H1 (cell line): ENCODE data around the gene NPC1L1. TPM values are rescaled to one million over a fixed set of nuclear protein-coding genes. Genes with fewer than 3 reads are reported as not detected.

ENCODE experiments used
- CTCF ChIA-PET: fragments of 300-600 bp; sonication (Branson Sonifier 250); formaldehyde crosslinking; loops from one replicate; lab custom pipeline; 2021; ENCODE audit not compliant: partially characterized antibody; lab: Charles Lee
- POLR2A ChIA-PET: fragments of 300-600 bp; sonication (Branson Sonifier 250); formaldehyde crosslinking; loops from one replicate; lab custom pipeline; 2021; ENCODE audit warnings: inconsistent platforms; ENCODE audit not compliant: partially characterized antibody; lab: Charles Lee
- DNase-seq, 2 experiments: peaks; one replicate each; pipeline versions ENCODE4 v3.0.0 to v3.0.0-alpha.2; 2010 to 2022; ENCODE audit warnings: low spot score in 2 of 2, low read depth in 1 of 2, mixed read lengths in 1 of 2
- FAIRE-seq: peaks from 2 replicates; lab custom pipeline; 2011; peaks lifted over from hg19 to GRCh38; lab: Jason Lieb, UNC
- H2AFZ ChIP-seq: 2 replicates; pipeline ENCODE4 v1.8.1; 2012; ENCODE audit warnings: low read length, inconsistent platforms
- H2AK5ac ChIP-seq: 2 replicates; pipeline ENCODE4 v1.6.1; 2013; ENCODE audit warnings: low read depth, low read length
- H2BK120ac ChIP-seq: replicated peaks from 2 replicates; pipeline ENCODE3; 2013; ENCODE audit warnings: low read depth, low read length, inconsistent platforms
- H2BK12ac ChIP-seq: 2 replicates; pipeline ENCODE4 v1.6.1; 2013; ENCODE audit warnings: low read depth, low read length
- H2BK15ac ChIP-seq: 2 replicates; pipeline ENCODE4 v1.6.1; 2013; ENCODE audit warnings: low read length
- H2BK20ac ChIP-seq: 2 replicates; pipeline ENCODE4 v1.6.1; 2013; ENCODE audit warnings: low read length
- H2BK5ac ChIP-seq: 2 replicates; pipeline ENCODE4 v1.6.1; 2013; ENCODE audit warnings: low read depth, low read length
- H3K14ac ChIP-seq: 2 replicates; pipeline ENCODE4 v1.6.1; 2013; ENCODE audit warnings: inconsistent platforms; ENCODE audit not compliant: insufficient read length
- H3K18ac ChIP-seq: 2 replicates; pipeline ENCODE4 v1.6.1; 2013; ENCODE audit warnings: low read length; ENCODE audit errors: extremely low read depth
- H3K23ac ChIP-seq: 2 replicates; pipeline ENCODE4 v1.6.1; 2013; ENCODE audit warnings: inconsistent platforms; ENCODE audit not compliant: insufficient read length
- H3K23me2 ChIP-seq: 2 replicates; pipeline ENCODE4 v1.6.1; 2013; ENCODE audit warnings: low read depth, low read length
- H3K27ac ChIP-seq: 2 replicates; pipeline ENCODE4 v1.6.1; 2011; ENCODE audit warnings: low read depth, low read length, inconsistent platforms
- H3K27me3 ChIP-seq, 4 experiments: replicated peaks in 1 of 4; 1 replicate in 1 of 4; 2 replicates in 3 of 4; pipeline versions ENCODE4 v1.6.1 to v1.8.1; 2011 to 2013; ENCODE audit warnings: low read length in 3 of 4, mild to moderate bottlenecking in 3 of 4, inconsistent platforms in 2 of 4, mixed read lengths in 2 of 4, moderate library complexity in 1 of 4; ENCODE audit not compliant: control insufficient read depth in 3 of 4, insufficient read depth in 3 of 4; ENCODE audit errors: extremely low read depth in 1 of 4
- H3K36me3 ChIP-seq, 4 experiments: 2 replicates each; pipeline versions ENCODE4 v1.6.1 to v1.8.1; 2011 to 2013; ENCODE audit warnings: mild to moderate bottlenecking in 4 of 4, low read length in 3 of 4, moderate library complexity in 2 of 4, control low read depth in 1 of 4, inconsistent platforms in 1 of 4; ENCODE audit not compliant: insufficient read depth in 4 of 4, control insufficient read depth in 2 of 4
- H3K4ac ChIP-seq: replicated peaks from 2 replicates; pipeline ENCODE3; 2013; ENCODE audit warnings: low read length, low read depth, mixed read lengths, inconsistent platforms; ENCODE audit not compliant: insufficient read length
- H3K4me1 ChIP-seq, 4 experiments: replicated peaks in 1 of 4; 1 replicate in 1 of 4; 2 replicates in 3 of 4; pipeline versions ENCODE4 v1.6.1 to v1.8.1; 2011 to 2013; ENCODE audit warnings: low read length in 3 of 4, inconsistent platforms in 2 of 4, mixed read lengths in 1 of 4; ENCODE audit not compliant: insufficient read depth in 4 of 4, control insufficient read depth in 3 of 4
- H3K4me2 ChIP-seq, 2 experiments: 2 replicates each; pipeline versions ENCODE4 v1.6.1 to v1.8.1; 2011 to 2013; ENCODE audit warnings: low read depth in 2 of 2, low read length in 2 of 2, control low read depth in 1 of 2, inconsistent platforms in 1 of 2, mild to moderate bottlenecking in 1 of 2; ENCODE audit not compliant: insufficient read depth in 1 of 2
- H3K4me3 ChIP-seq, 4 experiments: fragments of 200-600, 300-600 bp in 1 of 4; sonication (generic), shearing (Covaris generic), sonication (Bioruptor Twin) in 1 of 4; 2 replicates each; pipeline versions ENCODE4 v1.5.1 to v1.8.1; 2011 to 2016; ENCODE audit warnings: low read length in 4 of 4, low read depth in 3 of 4, control low read depth in 2 of 4, inconsistent platforms in 2 of 4, mild to moderate bottlenecking in 2 of 4, mixed read lengths in 1 of 4, moderate library complexity in 1 of 4; ENCODE audit not compliant: insufficient read depth in 2 of 4; ENCODE audit errors: extremely low read depth in 1 of 4
- H3K56ac ChIP-seq: replicated peaks from 2 replicates; pipeline ENCODE3; 2013; ENCODE audit warnings: low read depth, mild to moderate bottlenecking, mixed read lengths, low read length, inconsistent platforms; ENCODE audit not compliant: insufficient read length
- H3K79me1 ChIP-seq: 2 replicates; pipeline ENCODE4 v1.6.1; 2013; ENCODE audit warnings: low read depth, low read length, control low read depth
- H3K79me2 ChIP-seq, 2 experiments: 2 replicates each; pipeline versions ENCODE4 v1.6.1 to v1.8.1; 2012 to 2013; ENCODE audit warnings: low read length in 2 of 2, mild to moderate bottlenecking in 2 of 2, inconsistent platforms in 1 of 2; ENCODE audit not compliant: insufficient read depth in 2 of 2, control insufficient read depth in 1 of 2
- H3K9ac ChIP-seq, 4 experiments: replicated peaks in 1 of 4; 1 replicate in 1 of 4; 2 replicates in 3 of 4; pipeline versions ENCODE4 v1.6.1 to v1.8.1; 2011 to 2013; ENCODE audit warnings: low read depth in 3 of 4, low read length in 3 of 4, control low read depth in 2 of 4, mild to moderate bottlenecking in 2 of 4, moderate library complexity in 2 of 4, inconsistent platforms in 1 of 4; ENCODE audit errors: extremely low read depth in 1 of 4
- H3K9me3 ChIP-seq, 2 experiments: 2 replicates each; pipeline versions ENCODE4 v1.6.1 to v1.8.1; 2012 to 2013; ENCODE audit warnings: mild to moderate bottlenecking in 2 of 2, moderate library complexity in 2 of 2, control low read depth in 1 of 2, inconsistent platforms in 1 of 2, low read depth in 1 of 2, low read length in 1 of 2, mixed read lengths in 1 of 2; ENCODE audit not compliant: insufficient read depth in 2 of 2
- H4K20me1 ChIP-seq, 2 experiments: replicated peaks in 1 of 2; 2 replicates each; pipeline versions ENCODE3 to v1.8.1; 2011 to 2013; ENCODE audit warnings: inconsistent platforms in 2 of 2, low read length in 2 of 2, mild to moderate bottlenecking in 1 of 2; ENCODE audit not compliant: insufficient read depth in 2 of 2, control insufficient read depth in 1 of 2
- H4K5ac ChIP-seq: 2 replicates; pipeline ENCODE4 v1.6.1; 2013; ENCODE audit warnings: low read length, low read depth, mixed read lengths, inconsistent platforms; ENCODE audit not compliant: insufficient read length
- H4K8ac ChIP-seq: 2 replicates; pipeline ENCODE4 v1.8.0; 2013; ENCODE audit warnings: mild to moderate bottlenecking, moderate library complexity, low read length, inconsistent platforms; ENCODE audit not compliant: insufficient read depth; ENCODE audit errors: extremely low read depth
- H4K91ac ChIP-seq: replicated peaks from 2 replicates; pipeline ENCODE3; 2013; ENCODE audit warnings: low read length, mixed read lengths, inconsistent platforms; ENCODE audit not compliant: insufficient read length
- ATF3 ChIP-seq: IDR thresholded peaks from 2 replicates; pipeline ENCODE4 v1.6.1; 2011; ENCODE audit warnings: low read depth, mild to moderate bottlenecking, low read length; ENCODE audit not compliant: insufficient read depth
- CTBP2 ChIP-seq: IDR thresholded peaks from 2 replicates; pipeline ENCODE4 v1.7.0; 2011; ENCODE audit warnings: borderline replicate concordance, mild to moderate bottlenecking, moderate library complexity, mixed read lengths, low read length; ENCODE audit not compliant: insufficient read depth, insufficient read length
- CTCF ChIP-seq, 3 experiments: IDR thresholded peaks; 1 replicate in 2 of 3; 2 replicates in 1 of 3; pipeline versions ENCODE4 v1.5.1 to v1.6.1; 2011; ENCODE audit warnings: low read length in 3 of 3, mild to moderate bottlenecking in 3 of 3, inconsistent platforms in 2 of 3, low read depth in 1 of 3, moderate library complexity in 1 of 3; ENCODE audit not compliant: insufficient read depth in 1 of 3; ENCODE audit errors: control extremely low read depth in 1 of 3
- EGR1 ChIP-seq: IDR thresholded peaks from 2 replicates; pipeline ENCODE4 v1.6.1; 2011; ENCODE audit warnings: low read depth, low read length, borderline replicate concordance
- EP300 ChIP-seq, 2 experiments: IDR thresholded peaks; 1 replicate in 1 of 2; 2 replicates in 1 of 2; pipeline ENCODE4 v1.6.1; 2011 to 2012; ENCODE audit warnings: low read depth in 2 of 2, low read length in 2 of 2, mild to moderate bottlenecking in 2 of 2, borderline replicate concordance in 1 of 2, inconsistent platforms in 1 of 2, moderate library complexity in 1 of 2
- GTF2F1 ChIP-seq: IDR thresholded peaks from 2 replicates; pipeline ENCODE4 v1.6.1; 2012; ENCODE audit warnings: low read depth, low read length, improper control_type of control experiment, borderline replicate concordance
- HDAC2 ChIP-seq, 2 experiments: fragments of 300-600 bp in 1 of 2; sonication (generic) in 1 of 2; IDR thresholded peaks; 2 replicates each; pipeline ENCODE4 v1.6.1; 2011 to 2012; ENCODE audit warnings: low read depth in 2 of 2, low read length in 2 of 2, mild to moderate bottlenecking in 2 of 2, moderate library complexity in 2 of 2, borderline replicate concordance in 1 of 2, inconsistent platforms in 1 of 2
- KDM5A ChIP-seq: fragments of 200-600 bp; IDR thresholded peaks from 2 replicates; pipeline ENCODE4 v1.7.1; 2012; ENCODE audit warnings: mild to moderate bottlenecking, low read length, inconsistent platforms, mixed read lengths
- TAF1 ChIP-seq: IDR thresholded peaks from 2 replicates; pipeline ENCODE4 v1.6.1; 2011; ENCODE audit warnings: mild to moderate bottlenecking, low read depth, low read length
- YY1 ChIP-seq: IDR thresholded peaks from 2 replicates; pipeline ENCODE4 v1.6.1; 2011; ENCODE audit warnings: low read depth, mild to moderate bottlenecking, low read length
- WGBS, 2 experiments: shearing (Covaris generic) in 1 of 2; methylation state at CpG; one replicate each; pipeline versions ENCODE4 v1.1.6 to v1.1.7; 2013 to 2015; ENCODE audit warnings: low lambda C conversion rate in 2 of 2, mixed read lengths in 2 of 2, inconsistent platforms in 1 of 2, low coverage in 1 of 2, missing lambda C conversion rate in 1 of 2; ENCODE audit not compliant: insufficient replicate concordance in 2 of 2, insufficient coverage in 1 of 2, insufficient read length in 1 of 2; ENCODE audit errors: extremely low coverage in 1 of 2, missing lambda C conversion rate in 1 of 2; 5-methylcytosine and 5-hydroxymethylcytosine counted together
- polyA plus RNA-seq, 7 experiments: library from polyadenylated mRNA; depleted of rRNA in 3 of 7; stranded (reverse) in 5 of 7; unstranded in 2 of 7; fragments of >200 nt in 5 of 7; fragments of 200-250 nt in 2 of 7; gene quantifications; 1 replicate in 5 of 7; 2 replicates in 1 of 7; 4 replicates in 1 of 7; pipeline versions ENCODE4 v1.2.1 to v1.2.3, GENCODE V29; 2011 to 2013; ENCODE audit warnings: missing spikeins in 2 of 7, mixed read lengths in 2 of 7
- total RNA-seq: library from RNA; stranded (reverse); fragmentation: NEBNext Ultra II Directional; extraction: Animal tissue kit (Norgen Biotek cat#: 25700); gene quantifications from 2 replicates; pipeline ENCODE4 v1.2.1, GENCODE V29; 2021

Gene NPC1L1
- total and polyA plus RNA-seq, 2 of the 8 experiments (the other 6 are each of a cell fraction or from before 2014, with no cell fraction given) = 0.06 to 0.21 TPM

DNA sequence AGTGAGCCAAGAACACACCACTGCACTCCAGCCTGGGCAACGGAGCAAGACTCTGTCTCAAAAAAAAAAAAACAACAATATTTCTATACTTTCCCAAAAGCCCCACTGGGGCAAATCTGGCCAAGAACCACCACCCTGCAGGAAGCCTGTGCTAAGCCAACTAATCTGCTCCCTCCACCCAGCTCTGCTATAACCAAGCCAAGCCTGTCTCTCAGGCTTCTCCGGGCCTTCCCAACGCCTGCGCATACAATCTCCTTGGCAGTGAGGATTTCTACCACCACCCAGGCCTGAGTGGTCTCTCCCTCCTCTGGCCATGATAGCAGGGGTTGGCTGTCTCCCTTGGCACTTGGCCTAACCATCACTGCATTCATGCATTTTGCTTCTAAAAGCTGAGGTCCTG lies 18.4 kb upstream of the NPC1L1 start:
- no peak overlapping the region for H2BK20ac ChIP-seq
- POLR2A ChIA-PET = interaction anchor here (0.6 to 8.3 kb wide), 6 partner anchors 12 to 428 kb away, joined by 3 to 89 read pairs (median 5); partner anchors contain the start of genes DDX56 and NUDCD3
- no peak overlapping the region for H2BK5ac ChIP-seq
- FAIRE-seq = no peak
- no peak overlapping the region for H2BK12ac ChIP-seq
- no peak overlapping the region for H3K4me2 ChIP-seq
- 89% methylated on average over 4 of the region's 4 CpGs; no CpG with 5 or more reads in 1 of the 2 experiments for WGBS, 2 experiments
- H2BK120ac ChIP-seq = no peak overlapping the region
- H2BK15ac ChIP-seq = no peak overlapping the region
- no peak overlapping the region for H4K91ac ChIP-seq
- no peak overlapping the region for H3K4me3 ChIP-seq
- peaks cover 0 to 6% (median 2%) of the 10 kb centered on the region in 4 experiments; a peak in 5 of 8 replicates for H3K36me3 ChIP-seq
- H3K79me2 ChIP-seq = no peaks in the 10 kb centered on the region
- DNase-seq = no peak
- no peak overlapping the region for H3K56ac ChIP-seq
- H3K23ac ChIP-seq = no peak overlapping the region
- H2AK5ac ChIP-seq = no peak overlapping the region
- H4K5ac ChIP-seq = no peak overlapping the region
- no peak overlapping the region for H3K18ac ChIP-seq
- H2AFZ ChIP-seq = no peak overlapping the region
- H3K23me2 ChIP-seq = no peaks in the 10 kb centered on the region
- H3K27ac ChIP-seq = no peak overlapping the region
- peaks cover 0 to 3% of the 10 kb centered on the region in 2 experiments for H4K20me1 ChIP-seq
- no peak overlapping the region for H3K9ac ChIP-seq
- H3K4ac ChIP-seq = no peak overlapping the region
- CTCF ChIA-PET = interaction anchor here (0.6 to 10.2 kb wide), 3 partner anchors 21 to 835 kb away, joined by 3 to 98 read pairs (median 3); partner anchors contain the start of gene NPC1L1
- no peaks in the 10 kb centered on the region for H3K79me1 ChIP-seq
- no peak overlapping the region for H4K8ac ChIP-seq
- no peaks in the 10 kb centered on the region; a peak in 1 of 7 replicates for H3K4me1 ChIP-seq
- no peaks in the 10 kb centered on the region; a peak in 1 of 7 replicates for H3K27me3 ChIP-seq
- H3K14ac ChIP-seq = no peak overlapping the region
- H3K9me3 ChIP-seq = no peaks in the 10 kb centered on the region
- TF ChIP-seq EGR1 = no peak
- no peak for TF ChIP-seq ATF3
- no peak for TF ChIP-seq KDM5A
- TF ChIP-seq CTCF (IDR thresholded peaks at IDR 0.05; ENCODE audit: control extremely low read depth in 1 of 3, insufficient read depth in 1 of 3, low read depth in 1 of 3, low read length in 3 of 3) = no peak
- no peak for TF ChIP-seq EP300 (IDR thresholded peaks at IDR 0.05; ENCODE audit: borderline replicate concordance in 1 of 2, low read depth in 2 of 2, low read length in 2 of 2)
- no peak for TF ChIP-seq YY1
- TF ChIP-seq HDAC2 (IDR thresholded peaks at IDR 0.05; ENCODE audit: borderline replicate concordance in 1 of 2, low read depth in 2 of 2, low read length in 2 of 2) = no peak
- no peak for TF ChIP-seq CTBP2
- no peak for TF ChIP-seq GTF2F1
- no peak for TF ChIP-seq TAF1
